Caco-2 (cell line): ENCODE measurements around the gene HCST. TPM values are rescaled to one million over a fixed set of nuclear protein-coding genes. Genes with fewer than 3 reads are reported as not detected.

Experiments
- BruUV-seq: library from RNA; stranded (reverse); fragments of 400-500 nt; replicated peaks from 2 replicates; lab custom pipeline; 2021; lab: Mats Ljungman, UMichigan
- CTCF ChIA-PET: fragments of 300-600 bp; sonication (Branson Sonifier 250); formaldehyde crosslinking; loops from one replicate; lab custom pipeline; 2022; ENCODE audit warnings: antibody characterized with exemption; lab: Charles Lee
- POLR2A ChIA-PET: fragments of 300-600 bp; sonication (Branson Sonifier 250); formaldehyde crosslinking; loops from one replicate; lab custom pipeline; 2022; ENCODE audit warnings: antibody characterized with exemption; lab: Charles Lee
- DNase-seq, 2 experiments: peaks; one replicate each; pipeline versions ENCODE4 v3.0.0 to v3.0.0-alpha.2; 2020 to 2022
- H3K27me3 ChIP-seq: replicated peaks from 2 replicates; pipeline ENCODE4 v1.6.0; 2011; ENCODE audit warnings: low read length; ENCODE audit not compliant: control insufficient read depth, insufficient read depth
- H3K36me3 ChIP-seq: 2 replicates; pipeline ENCODE4 v1.5.1; 2011; ENCODE audit warnings: low read length; ENCODE audit not compliant: control insufficient read depth, insufficient read depth
- H3K4me1 ChIP-seq: fragments of 250-450 bp; sonication (Bioruptor Pico); 2 replicates; pipeline ENCODE4 v1.5.1; 2020; ENCODE audit warnings: mild to moderate bottlenecking
- H3K4me3 ChIP-seq: 2 replicates; pipeline ENCODE4 v1.5.1; 2011; ENCODE audit warnings: low read depth, mild to moderate bottlenecking, control low read depth, low read length
- H3K9me3 ChIP-seq: fragments of 250-450 bp; sonication (Bioruptor Pico); 2 replicates; pipeline ENCODE4 v1.5.1; 2020; ENCODE audit warnings: mild to moderate bottlenecking, moderate library complexity
- H3K27ac Mint-ChIP-seq: one replicate; pipeline ENCODE4 v1.8.0; 2022; ENCODE audit warnings: mixed read lengths; ENCODE audit not compliant: unreplicated experiment
- H3K27me3 Mint-ChIP-seq: one replicate; pipeline ENCODE4 v1.8.0; 2022; ENCODE audit warnings: mixed read lengths; ENCODE audit not compliant: insufficient read depth, unreplicated experiment
- H3K36me3 Mint-ChIP-seq: one replicate; pipeline ENCODE4 v1.8.0; 2022; ENCODE audit warnings: mild to moderate bottlenecking, mixed read lengths; ENCODE audit not compliant: insufficient read depth, unreplicated experiment
- H3K4me1 Mint-ChIP-seq: one replicate; pipeline ENCODE4 v1.8.0; 2022; ENCODE audit warnings: low read depth, mixed read lengths; ENCODE audit not compliant: unreplicated experiment
- H3K4me3 Mint-ChIP-seq: one replicate; pipeline ENCODE4 v1.8.0; 2022; ENCODE audit warnings: mild to moderate bottlenecking, moderate library complexity, mixed read lengths; ENCODE audit not compliant: unreplicated experiment
- H3K9me3 Mint-ChIP-seq: one replicate; pipeline ENCODE4 v1.8.0; 2022; ENCODE audit warnings: mixed read lengths; ENCODE audit not compliant: unreplicated experiment
- CTCF ChIP-seq, 2 experiments: fragments of 200-600 bp in 1 of 2; IDR thresholded peaks; 1 replicate in 1 of 2; 2 replicates in 1 of 2; pipeline versions ENCODE4 v1.5.1 to v1.8.0; 2011 to 2022; ENCODE audit warnings: antibody characterized with exemption in 1 of 2, control low read depth in 1 of 2, inconsistent platforms in 1 of 2, low read depth in 1 of 2, low read length in 1 of 2, mild to moderate bottlenecking in 1 of 2, moderate library complexity in 1 of 2; ENCODE audit not compliant: insufficient read depth in 1 of 2, severe bottlenecking in 1 of 2, unreplicated experiment in 1 of 2
- intact Hi-C: fragments of 100-400 bp; cut with micrococcal nuclease; formaldehyde crosslinking; loops from one replicate; pipeline ENCODE4 v1.10.0; 2022; ENCODE audit not compliant: unreplicated experiment
- total RNA-seq: library from RNA; stranded (reverse); gene quantifications from 2 replicates; pipeline ENCODE4 v1.2.3, GENCODE V29; 2022

Gene HCST
- total RNA-seq, 1 experiment from 2014 or later, result not detected

GRCh38 chr19:35862528-35862927 is 39.8 kb upstream of the HCST start:
- DNase-seq, result no peak
- no peak for TF ChIP-seq CTCF (IDR thresholded peaks at IDR 0.05; ENCODE audit: insufficient read depth in 1 of 2, low read depth in 1 of 2, low read length in 1 of 2, severe bottlenecking in 1 of 2, unreplicated experiment in 1 of 2)
- Mint-ChIP-seq H3K27me3 (peaks cover 20% of the 10 kb centered on the region), H3K9me3 (no peaks in the 10 kb centered on the region), H3K27ac (no peak overlapping the region), H3K4me3 (no peak overlapping the region), H3K4me1 (peaks cover 9% of the 10 kb centered on the region), H3K36me3 (peaks cover 7% of the 10 kb centered on the region)
- ChIA-PET POLR2A (no interaction called here), CTCF (no interaction called here)
- H3K27me3 ChIP-seq, result no peaks in the 10 kb centered on the region
- peaks cover 10% of the 10 kb centered on the region for H3K4me1 ChIP-seq
- no peak overlapping the region for H3K4me3 ChIP-seq
- no TSS peak for BruUV-seq
- no peaks in the 10 kb centered on the region for H3K36me3 ChIP-seq
- intact Hi-C loops, result no loop called here
- no peaks in the 10 kb centered on the region for H3K9me3 ChIP-seq

- peaks cover 9% of the 10 kb centered on the region for H3K4me1 Mint-ChIP-seq
- ChIA-PET CTCF (no interaction called here), POLR2A (no interaction called here)
- TF ChIP-seq CTCF (IDR thresholded peaks at IDR 0.05; ENCODE audit: insufficient read depth in 1 of 2, low read depth in 1 of 2, low read length in 1 of 2, severe bottlenecking in 1 of 2, unreplicated experiment in 1 of 2), result no peak
- Histone ChIP-seq H3K4me1 (peaks cover 12% of the 10 kb centered on the region), H3K36me3 (no peaks in the 10 kb centered on the region), H3K27me3 (no peaks in the 10 kb centered on the region; the same call in 1 of the 2 replicates), H3K4me3 (no peak overlapping the region), H3K9me3 (no peaks in the 10 kb centered on the region)
- no peak overlapping the region for H3K4me3 Mint-ChIP-seq
- DNase-seq, result no peak
- H3K36me3 Mint-ChIP-seq, result peaks cover 7% of the 10 kb centered on the region
- no TSS peak for BruUV-seq
- H3K27me3 Mint-ChIP-seq, result peaks cover 21% of the 10 kb centered on the region
- H3K9me3 Mint-ChIP-seq, result no peaks in the 10 kb centered on the region
- H3K27ac Mint-ChIP-seq, result no peak overlapping the region
- intact Hi-C loops, result no loop called here
These were observed 39.3 kb upstream of the HCST start for GRCh38 chr19:35863018-35863417.

- intact Hi-C loops, result no loop called here
- CTCF ChIA-PET, result interaction anchor here (0.6 to 1.1 kb wide), 4 partner anchors 28 to 220 kb away, joined by 3 to 9 read pairs (median 4); partner anchors contain the start of gene COX6B1
- H3K27me3 Mint-ChIP-seq, result peaks cover 27% of the 10 kb centered on the region
These were observed 34.0 kb upstream of the HCST start, which contains the start of gene APLP1 for GRCh38 chr19:35868172-35868822. Gene APLP1, plus strand, starts transcription at chr19:35868574. Its CDS starts 63 bp downstream, at chr19:35868637.

More at GRCh38 chr19:35868172-35868822, 34.0 kb upstream of the HCST start, which contains the start of gene APLP1:
- peak within 1 kb of the TSS; percentile 75 for H3K4me3 Mint-ChIP-seq
- no peaks in the 10 kb centered on the region; the same call in 1 of the 2 replicates for H3K36me3 ChIP-seq
- no peaks in the 10 kb centered on the region; the same call in 1 of the 2 replicates for H3K27me3 ChIP-seq
- no peaks in the 10 kb centered on the region for H3K9me3 Mint-ChIP-seq
- BruUV-seq, result no TSS peak
- H3K4me3 ChIP-seq, result peak within 1 kb of the TSS; percentile 46
- TF ChIP-seq CTCF (IDR thresholded peaks at IDR 0.05; ENCODE audit: insufficient read depth in 1 of 2, low read depth in 1 of 2, low read length in 1 of 2, severe bottlenecking in 1 of 2, unreplicated experiment in 1 of 2), result no peak
- peaks cover 9% of the 10 kb centered on the region for H3K4me1 Mint-ChIP-seq
- POLR2A ChIA-PET, result no interaction called here
- H3K9me3 ChIP-seq, result no peaks in the 10 kb centered on the region
- H3K27ac Mint-ChIP-seq, result no peak within 1 kb of the TSS
- DNase-seq, result peak; percentile 77 to 83
- H3K36me3 Mint-ChIP-seq, result no peaks in the 10 kb centered on the region
- H3K4me1 ChIP-seq, result peaks cover 23% of the 10 kb centered on the region
